Trophoblast cell (in vitro differentiated cells and primary cell): ENCODE results near the gene APOL3. TPM values are rescaled to one million over a fixed set of nuclear protein-coding genes. Genes with fewer than 3 reads are reported as not detected.
"Not testable (repeated sequence)": the region's sequence is repeated elsewhere in the genome, so short reads cannot be mapped to it uniquely, and the experiment has no call there.

Experiments
- DNase-seq, 2 donors: peaks; one replicate each; pipeline ENCODE4 v3.0.0-alpha.2; 2016
- H2AFZ ChIP-seq: 2 replicates; pipeline ENCODE4 v1.6.1; 2013; ENCODE audit warnings: low read length, moderate library complexity, mild to moderate bottlenecking; ENCODE audit not compliant: insufficient read depth, poor library complexity
- H2AK5ac ChIP-seq: 2 replicates; pipeline ENCODE4 v1.6.1; 2013; ENCODE audit warnings: mild to moderate bottlenecking, low read length
- H2BK120ac ChIP-seq: 2 replicates; pipeline ENCODE4 v1.6.1; 2013; ENCODE audit warnings: low read length, mild to moderate bottlenecking, moderate library complexity; ENCODE audit not compliant: insufficient read depth, poor library complexity
- H2BK12ac ChIP-seq: 2 replicates; pipeline ENCODE4 v1.6.1; 2013; ENCODE audit warnings: mild to moderate bottlenecking, low read length, moderate library complexity
- H2BK5ac ChIP-seq: 2 replicates; pipeline ENCODE4 v1.6.1; 2013; ENCODE audit warnings: low read length, low read depth, moderate library complexity, mild to moderate bottlenecking; ENCODE audit not compliant: poor library complexity
- H3K14ac ChIP-seq: 2 replicates; pipeline ENCODE4 v1.6.1; 2013; ENCODE audit warnings: mild to moderate bottlenecking, low read length
- H3K18ac ChIP-seq: 2 replicates; pipeline ENCODE4 v1.6.1; 2013; ENCODE audit warnings: mild to moderate bottlenecking, low read length
- H3K23ac ChIP-seq: 2 replicates; pipeline ENCODE4 v1.6.1; 2013; ENCODE audit warnings: low read length
- H3K27ac ChIP-seq: 2 replicates; pipeline ENCODE4 v1.5.1; 2013; ENCODE audit warnings: low read depth, mild to moderate bottlenecking, inconsistent platforms, low read length, moderate library complexity
- H3K27me3 ChIP-seq: 2 replicates; pipeline ENCODE4 v1.6.1; 2013; ENCODE audit warnings: inconsistent platforms, mild to moderate bottlenecking, low read length, moderate library complexity; ENCODE audit not compliant: insufficient read depth
- H3K36me3 ChIP-seq, 2 experiments: 1 replicate in 1 of 2; 2 replicates in 1 of 2; pipeline ENCODE4 v1.6.1; 2013; ENCODE audit warnings: low read length in 2 of 2, mild to moderate bottlenecking in 2 of 2, moderate library complexity in 1 of 2; ENCODE audit not compliant: insufficient read depth in 2 of 2, control insufficient read depth in 1 of 2
- H3K4ac ChIP-seq: 2 replicates; pipeline ENCODE4 v1.6.1; 2013; ENCODE audit warnings: low read depth, mild to moderate bottlenecking, low read length, moderate library complexity
- H3K4me1 ChIP-seq, 2 experiments: 1 replicate in 1 of 2; 2 replicates in 1 of 2; pipeline ENCODE4 v1.6.1; 2013; ENCODE audit warnings: low read length in 2 of 2, mild to moderate bottlenecking in 2 of 2, moderate library complexity in 1 of 2; ENCODE audit not compliant: insufficient read depth in 2 of 2, control insufficient read depth in 1 of 2
- H3K4me2 ChIP-seq: 2 replicates; pipeline ENCODE4 v1.6.1; 2013; ENCODE audit warnings: inconsistent platforms, mild to moderate bottlenecking, low read length, moderate library complexity
- H3K4me3 ChIP-seq: 2 replicates; pipeline ENCODE4 v1.5.1; 2013; ENCODE audit warnings: mild to moderate bottlenecking, low read depth, low read length, inconsistent platforms
- H3K79me1 ChIP-seq: one replicate; pipeline ENCODE4 v1.6.1; 2013; ENCODE audit warnings: low read length
- H3K79me2 ChIP-seq: 2 replicates; pipeline ENCODE4 v1.6.1; 2013; ENCODE audit warnings: low read length, mild to moderate bottlenecking; ENCODE audit not compliant: control insufficient read depth, insufficient read depth, poor library complexity
- H3K9ac ChIP-seq: 2 replicates; pipeline ENCODE4 v1.6.1; 2013; ENCODE audit warnings: mild to moderate bottlenecking, low read length
- H3K9me3 ChIP-seq: 2 replicates; pipeline ENCODE4 v1.6.1; 2013; ENCODE audit warnings: low read depth, mild to moderate bottlenecking, control low read depth, inconsistent platforms, low read length; ENCODE audit not compliant: insufficient read depth
- H4K12ac ChIP-seq: 2 replicates; pipeline ENCODE4 v1.6.1; 2013; ENCODE audit warnings: low read depth, mild to moderate bottlenecking, low read length, moderate library complexity
- H4K8ac ChIP-seq: 2 replicates; pipeline ENCODE4 v1.6.1; 2013; ENCODE audit warnings: low read depth, mild to moderate bottlenecking, low read length, moderate library complexity
- H4K91ac ChIP-seq: one replicate; pipeline ENCODE4 v1.6.1; 2013; ENCODE audit warnings: low read depth, mild to moderate bottlenecking, low read length, moderate library complexity
- WGBS: extraction: QIAGEN DNeasy Blood & Tissue Kit; methylation state at CpG from one replicate; pipeline ENCODE4 v1.1.7; 2013; ENCODE audit warnings: missing lambda C conversion rate; ENCODE audit not compliant: insufficient read length, insufficient coverage; ENCODE audit errors: extremely low coverage; 5-methylcytosine and 5-hydroxymethylcytosine counted together
- polyA plus RNA-seq: library from polyadenylated mRNA; stranded (reverse); fragments of 200-250 nt; gene quantifications from 2 replicates; pipeline ENCODE4 v1.2.3, GENCODE V29; 2013

The APOL3 gene, protein sequence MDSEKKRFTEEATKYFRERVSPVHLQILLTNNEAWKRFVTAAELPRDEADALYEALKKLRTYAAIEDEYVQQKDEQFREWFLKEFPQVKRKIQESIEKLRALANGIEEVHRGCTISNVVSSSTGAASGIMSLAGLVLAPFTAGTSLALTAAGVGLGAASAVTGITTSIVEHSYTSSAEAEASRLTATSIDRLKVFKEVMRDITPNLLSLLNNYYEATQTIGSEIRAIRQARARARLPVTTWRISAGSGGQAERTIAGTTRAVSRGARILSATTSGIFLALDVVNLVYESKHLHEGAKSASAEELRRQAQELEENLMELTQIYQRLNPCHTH
- not detected in 2 replicates for polyA plus RNA-seq

DNA sequence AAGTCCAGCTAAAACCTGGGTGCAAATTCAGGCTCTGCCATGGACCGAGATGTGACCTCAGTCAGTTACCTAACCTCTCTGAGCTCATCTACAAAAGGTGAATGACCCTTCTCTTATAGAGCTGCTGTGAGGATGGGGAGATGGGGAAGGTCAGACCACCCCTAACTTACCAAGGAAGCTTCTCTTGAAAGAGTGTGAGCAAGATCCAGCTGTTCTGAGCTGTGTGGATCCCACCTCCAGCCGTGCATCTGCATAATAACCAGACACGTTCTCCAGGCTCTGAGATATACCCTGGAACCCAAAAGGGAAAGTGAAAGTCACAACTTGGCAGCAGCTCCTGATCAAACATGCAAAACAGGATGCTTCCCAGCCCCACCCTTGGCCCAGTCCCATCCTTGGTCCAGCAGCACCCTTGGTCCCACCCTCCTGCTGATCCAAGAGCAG is at the start of gene APOL3:
APOL3 (minus strand) TSS at position 257 of the 444 bp plus-strand sequence. CDS start 11,700 bp downstream, outside the sequence.
- H3K27ac ChIP-seq = no peak within 1 kb of the TSS
- no peak within 1 kb of the TSS for H4K8ac ChIP-seq
- no peak within 1 kb of the TSS for H3K14ac ChIP-seq
- peak in 1 of 2 donors; percentile 19 for DNase-seq
- peaks cover 4% of the 10 kb centered on the region in 2 experiments for H3K4me1 ChIP-seq
- H3K9me3 ChIP-seq = peaks cover 1% of the 10 kb centered on the region
- H2BK120ac ChIP-seq = no peak within 1 kb of the TSS
- H3K4ac ChIP-seq = no peak within 1 kb of the TSS
- no peak within 1 kb of the TSS for H3K9ac ChIP-seq
- H3K18ac ChIP-seq = no peak within 1 kb of the TSS
- no peaks in the 10 kb centered on the region for H3K27me3 ChIP-seq
- H2AK5ac ChIP-seq = no peak within 1 kb of the TSS
- no peaks in the 10 kb centered on the region for H3K79me2 ChIP-seq
- H4K91ac ChIP-seq = no peak within 1 kb of the TSS
- no peaks in the 10 kb centered on the region for H3K79me1 ChIP-seq
- H2AFZ ChIP-seq = no peak within 1 kb of the TSS
- no peak within 1 kb of the TSS for H3K4me3 ChIP-seq
- no peak within 1 kb of the TSS for H2BK5ac ChIP-seq
- H3K4me2 ChIP-seq = no peak within 1 kb of the TSS
- no peaks in the 10 kb centered on the region for H3K36me3 ChIP-seq
- H2BK12ac ChIP-seq = no peak within 1 kb of the TSS
- no CpG with 5 or more reads among the region's 3 CpGs for WGBS
- H3K23ac ChIP-seq = no peak within 1 kb of the TSS
- H4K12ac ChIP-seq = no peak within 1 kb of the TSS

DNA sequence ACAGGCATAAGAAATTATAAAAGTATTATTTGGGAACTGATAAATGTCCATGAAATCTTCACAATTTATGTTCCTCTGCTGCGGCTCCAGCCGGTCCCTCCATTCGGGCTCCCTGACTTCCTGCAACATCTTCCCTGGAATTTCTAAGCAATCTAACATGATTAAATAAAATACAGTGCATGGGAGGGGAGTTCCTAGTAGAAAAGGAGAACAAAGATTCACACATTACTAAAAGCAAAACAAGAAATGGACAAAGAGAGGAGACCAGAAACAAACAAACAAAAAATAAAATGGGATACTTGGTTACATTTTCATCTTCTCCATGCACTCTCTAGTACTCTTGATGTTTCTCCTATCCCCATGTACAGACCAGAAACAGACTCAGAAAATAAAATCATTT is 49.7 kb upstream of the APOL3 start:
- Histone ChIP-seq H3K9me3 (peaks cover 3% of the 10 kb centered on the region), H2BK120ac (no peak overlapping the region), H3K4me1 (no peaks in the 10 kb centered on the region), H4K91ac (no peak overlapping the region), H3K4me3 (no peak overlapping the region), H4K8ac (no peak overlapping the region), H2BK12ac (no peak overlapping the region), H3K27me3 (no peaks in the 10 kb centered on the region), H3K4ac (no peak overlapping the region), H3K9ac (no peak overlapping the region), H2AK5ac (no peak overlapping the region), H3K27ac (no peak overlapping the region), H3K18ac (no peak overlapping the region), H3K36me3 (no peaks in the 10 kb centered on the region), H3K4me2 (no peak overlapping the region), H3K79me2 (no peaks in the 10 kb centered on the region), H3K23ac (no peak overlapping the region), H4K12ac (no peak overlapping the region), H3K14ac (no peak overlapping the region), H2BK5ac (no peak overlapping the region), H2AFZ (no peak overlapping the region), H3K79me1 (no peaks in the 10 kb centered on the region)
- no CpG with 5 or more reads among the region's 3 CpGs for WGBS
- no peak for DNase-seq

DNA sequence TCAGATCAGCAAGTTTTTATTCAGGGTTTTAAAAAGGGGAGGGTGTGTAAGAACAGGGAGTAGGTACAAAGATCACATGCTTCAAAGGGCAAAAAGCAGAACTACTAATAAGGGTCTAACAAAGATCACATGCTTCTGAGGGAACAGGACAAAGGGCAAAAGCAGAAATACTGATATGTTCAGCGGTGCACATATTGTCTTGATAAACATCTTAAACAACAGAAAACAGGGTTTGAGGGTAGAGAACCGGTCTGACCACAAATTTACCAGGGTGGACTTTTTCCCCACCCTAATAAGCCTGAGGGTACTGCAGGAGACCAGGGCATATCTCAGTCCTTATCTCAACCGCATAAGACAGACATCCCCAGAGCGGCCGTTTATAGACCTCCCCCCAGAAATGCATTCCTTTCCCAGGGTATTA is 48.9 kb upstream of the APOL3 start:
- not testable (repeated sequence) for H4K8ac ChIP-seq, H3K79me1 ChIP-seq, H3K4me1 ChIP-seq, H2BK120ac ChIP-seq, H2BK12ac ChIP-seq, H4K91ac ChIP-seq, H3K18ac ChIP-seq, H2AFZ ChIP-seq, H3K4ac ChIP-seq, H3K27ac ChIP-seq, H3K23ac ChIP-seq, H4K12ac ChIP-seq, H3K9ac ChIP-seq, H3K79me2 ChIP-seq, H3K9me3 ChIP-seq, H2AK5ac ChIP-seq, H3K14ac ChIP-seq, H2BK5ac ChIP-seq, H3K36me3 ChIP-seq, H3K27me3 ChIP-seq, H3K4me2 ChIP-seq, H3K4me3 ChIP-seq
- DNase-seq = peak; percentile 79 to 91
- no CpG with 5 or more reads among the region's 5 CpGs for WGBS

DNA sequence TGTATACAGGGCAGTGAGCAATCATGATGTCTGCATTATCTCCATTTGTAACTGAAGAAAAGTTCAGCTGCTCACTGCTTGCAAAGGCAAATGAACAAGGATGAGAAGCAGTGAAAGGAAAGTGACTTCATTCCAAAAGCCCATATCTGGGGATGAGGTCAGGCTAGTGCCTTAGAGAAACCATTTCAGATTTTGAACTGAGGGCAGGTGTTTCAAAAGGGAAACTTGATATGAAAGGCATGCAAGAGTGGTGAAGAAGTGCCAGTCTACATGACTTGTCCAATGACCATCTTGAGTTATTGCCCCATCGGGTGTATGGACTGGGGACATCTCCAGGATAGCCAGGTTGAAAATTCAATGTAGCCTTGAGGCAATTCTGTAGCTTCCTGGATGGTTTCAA is 48.4 kb upstream of the APOL3 start:
- Histone ChIP-seq H3K9me3 (peaks cover 3% of the 10 kb centered on the region), H3K4ac (no peak overlapping the region), H2BK120ac (no peak overlapping the region), H3K27ac (no peak overlapping the region), H3K4me2 (no peak overlapping the region), H3K14ac (no peak overlapping the region), H3K23ac (no peak overlapping the region), H3K9ac (no peak overlapping the region), H3K36me3 (no peaks in the 10 kb centered on the region), H3K27me3 (no peaks in the 10 kb centered on the region), H3K18ac (no peak overlapping the region), H2AFZ (no peak overlapping the region), H4K91ac (no peak overlapping the region), H3K4me1 (peaks cover 2 to 3% of the 10 kb centered on the region in 2 experiments), H4K8ac (no peak overlapping the region), H3K79me1 (no peaks in the 10 kb centered on the region), H2AK5ac (no peak overlapping the region), H4K12ac (no peak overlapping the region), H3K4me3 (no peak overlapping the region), H2BK5ac (no peak overlapping the region), H3K79me2 (no peaks in the 10 kb centered on the region), H2BK12ac (no peak overlapping the region)
- WGBS = no CpG with 5 or more reads among the region's 1 CpG
- peak; percentile 77 to 93 for DNase-seq
